ENCODE data around the gene WASF3.
"Not testable (repeated sequence)": the region's sequence is repeated elsewhere in the genome, so short reads cannot be mapped to it uniquely, and the experiment has no call there.

WASF3 gene

DNA sequence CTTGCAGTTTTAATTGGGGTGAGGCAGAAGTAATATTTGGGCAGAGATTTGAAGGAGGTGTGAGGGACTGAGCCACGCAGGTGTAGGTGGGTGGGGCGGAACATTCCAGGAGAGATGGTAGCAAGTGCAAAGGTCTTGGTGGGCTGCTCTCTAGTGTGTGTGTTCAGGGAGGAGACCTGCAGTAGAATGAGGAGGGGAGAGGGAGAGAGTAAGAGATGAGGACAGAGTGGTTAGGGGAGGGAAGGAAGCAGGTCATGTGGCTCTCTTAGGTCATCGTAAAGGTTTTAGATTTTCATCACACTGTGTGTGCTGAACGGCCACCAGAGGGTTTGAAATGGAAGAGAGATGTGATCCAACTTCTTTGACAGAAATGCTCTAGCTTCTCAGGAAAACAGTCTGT is 33.5 kb downstream of the WASF3 start:
- no peak for DNase-seq

DNA sequence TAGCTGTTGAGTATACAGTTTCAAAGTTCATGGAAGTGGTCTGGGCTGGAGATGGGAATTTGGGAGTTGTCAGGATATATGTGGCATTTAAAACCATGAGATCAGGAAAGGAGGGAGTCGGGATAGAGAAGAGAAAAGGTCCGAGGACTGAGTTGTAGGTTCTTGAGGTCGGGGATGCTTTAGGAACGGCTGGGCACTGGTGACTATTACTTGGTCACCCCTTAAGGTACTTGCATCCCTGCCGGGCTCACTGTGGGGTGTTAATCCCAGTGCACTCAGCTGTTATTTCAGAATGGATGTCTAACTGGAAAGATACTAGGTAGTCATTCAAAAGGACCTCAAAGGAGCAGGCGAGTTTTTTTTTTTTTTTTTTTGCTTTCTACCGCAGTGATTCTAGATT is 34.2 kb downstream of the WASF3 start:
- no peak for DNase-seq

DNA sequence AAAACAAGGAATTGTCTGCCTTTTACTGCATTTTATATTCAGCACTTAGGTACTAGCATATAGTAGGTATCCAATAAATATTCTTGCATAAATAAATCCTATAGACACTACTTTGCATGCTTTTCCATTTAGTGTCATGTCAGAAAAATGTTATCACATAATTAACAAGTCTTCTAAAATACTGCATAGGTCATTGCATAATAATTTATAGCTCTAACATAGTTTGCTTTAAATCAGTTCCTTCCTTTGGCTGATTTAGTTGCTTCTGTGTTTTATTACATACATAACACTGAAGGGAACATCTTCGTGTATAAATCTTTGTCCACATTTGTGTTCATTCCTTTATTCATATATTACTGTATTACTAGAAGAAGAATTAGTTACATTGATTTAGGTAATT is 36.2 kb downstream of the WASF3 start:
- no peak for DNase-seq

DNA sequence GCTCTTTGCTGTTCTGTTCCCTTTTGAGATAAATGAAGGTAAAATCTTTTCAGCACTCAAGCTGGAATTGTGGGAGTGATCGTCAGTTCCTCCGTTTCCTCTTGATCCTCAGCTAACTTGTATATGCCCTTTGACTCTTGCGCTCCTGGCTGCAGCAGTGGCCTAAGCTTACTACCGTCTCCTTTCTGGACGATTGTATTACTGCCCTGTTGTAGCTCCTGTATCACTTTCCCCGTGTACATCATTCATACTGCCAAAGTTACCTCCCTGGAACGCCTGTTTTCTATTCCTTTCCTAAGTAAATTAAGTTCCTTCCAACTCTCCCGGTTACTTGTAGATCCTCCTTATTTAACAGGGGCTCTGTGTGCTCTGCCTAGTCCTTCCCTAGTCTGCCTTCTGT is 36.9 kb downstream of the WASF3 start:
- DNase-seq: no peak

DNA sequence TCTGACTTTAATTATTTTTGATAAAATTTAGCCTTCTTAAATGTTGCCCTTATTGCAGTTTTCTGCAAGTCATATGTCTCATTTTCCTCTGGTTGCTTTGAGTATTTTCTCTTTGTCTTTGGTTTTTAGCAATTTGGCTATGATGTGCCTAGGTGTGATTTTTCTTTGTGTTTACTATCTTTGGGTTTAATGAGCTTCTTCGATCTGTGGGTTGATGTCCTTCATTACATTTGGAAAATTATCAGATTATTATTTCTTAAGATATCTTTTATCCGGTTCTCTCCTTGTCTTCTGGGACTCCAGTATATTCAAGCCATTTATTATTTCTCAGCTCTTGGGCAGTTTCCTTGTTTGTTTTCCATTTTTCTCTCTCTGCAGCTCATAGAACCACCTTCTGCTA is 39.0 kb downstream of the WASF3 start:
- DNase-seq: no peak

DNA sequence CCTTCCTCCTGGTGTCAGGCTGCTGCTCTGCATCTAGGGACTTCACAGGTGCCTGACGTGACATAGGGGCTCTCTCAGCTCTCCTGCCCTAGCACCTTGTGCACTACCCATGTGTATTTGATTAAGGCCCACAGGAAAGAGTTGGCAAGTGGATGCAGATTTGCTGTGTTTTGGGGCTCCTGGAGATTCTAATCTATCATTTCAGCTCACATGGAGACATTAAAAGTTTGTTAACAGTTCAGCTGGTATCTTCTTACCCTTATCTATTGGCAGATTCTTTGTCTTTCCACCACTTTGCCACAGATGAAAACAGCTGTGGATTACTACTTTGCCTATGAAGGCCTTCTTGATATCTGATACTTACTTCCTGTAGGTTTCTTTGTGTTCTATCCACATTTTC is 41.9 kb downstream of the WASF3 start:
- DNase-seq: no peak

DNA sequence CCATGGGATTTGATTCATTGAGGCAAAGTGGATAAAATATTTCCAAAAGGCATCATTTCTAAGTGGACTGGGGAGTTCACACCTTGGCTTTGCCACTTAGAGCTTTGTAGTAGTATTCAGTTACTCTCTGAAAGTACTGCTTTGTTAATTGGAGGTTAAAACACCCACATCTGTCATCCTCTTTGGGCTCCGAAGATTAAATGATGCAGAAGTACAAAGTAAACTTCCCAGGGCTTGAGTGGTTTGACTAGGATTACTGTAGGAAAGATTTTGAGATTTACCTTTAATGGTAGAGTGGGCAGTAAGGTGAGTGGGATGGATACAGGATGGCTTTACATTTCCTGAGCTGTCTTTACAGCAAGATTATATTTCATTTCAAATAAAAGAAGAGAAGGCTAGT is 42.4 kb downstream of the WASF3 start:
- DNase-seq: no peak

DNA sequence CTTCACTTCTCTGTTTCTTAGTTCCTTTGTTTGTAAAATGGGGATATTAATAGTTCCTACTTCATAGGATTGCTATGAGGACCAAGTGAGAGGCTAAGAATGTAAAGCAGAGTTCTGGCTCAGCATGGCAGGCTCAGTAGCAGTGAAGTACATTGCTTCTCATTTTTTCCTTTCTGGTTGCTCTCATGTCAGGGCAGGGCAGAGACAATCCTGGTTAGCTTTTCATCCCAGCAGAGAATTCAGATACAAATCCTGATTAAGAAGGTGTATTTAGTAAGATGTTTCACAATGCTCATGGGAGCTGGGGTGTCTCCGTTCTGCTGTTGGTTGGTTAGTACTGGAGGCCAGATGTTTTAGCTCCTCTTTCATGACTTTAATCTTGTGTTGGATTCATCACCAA is 42.9 kb downstream of the WASF3 start:
- DNase-seq: no peak

DNA sequence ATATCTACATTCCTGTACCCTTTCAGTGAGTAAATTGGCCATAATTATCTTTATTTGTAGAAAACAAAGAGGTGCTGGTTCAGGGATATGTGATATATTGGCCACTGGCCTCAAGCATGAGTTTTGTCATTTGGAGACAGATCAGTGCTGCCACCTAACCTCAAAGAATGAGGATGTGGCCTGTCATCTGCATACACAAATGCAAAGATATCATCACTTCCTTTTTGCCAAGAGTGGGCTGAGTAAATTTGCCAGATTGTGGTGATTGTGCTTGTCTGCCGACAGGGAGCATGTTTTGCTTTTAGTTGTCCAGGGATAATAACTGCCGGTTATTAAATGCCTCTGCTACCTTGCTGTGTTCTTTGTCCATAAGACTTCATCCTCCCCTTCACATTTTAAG is 44.2 kb downstream of the WASF3 start:
- DNase-seq: no peak

DNA sequence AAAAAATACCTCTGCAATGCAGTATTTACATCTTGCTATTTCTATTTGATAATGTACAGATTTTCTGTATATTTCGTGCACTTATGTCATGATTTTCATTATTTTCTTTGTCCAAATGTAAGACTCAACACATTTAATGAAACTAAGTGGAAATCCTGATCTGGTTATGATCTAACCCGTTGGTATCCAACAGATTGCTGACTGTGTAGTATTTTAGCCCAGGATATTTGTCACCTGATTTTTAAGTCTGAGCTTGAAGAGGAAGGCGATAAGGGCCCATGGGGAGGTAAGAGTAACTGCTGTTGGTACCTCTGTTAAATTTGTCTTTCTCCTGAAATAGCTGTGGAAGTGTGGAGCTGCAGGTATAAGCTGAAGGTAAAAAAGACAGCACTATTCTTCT is 45.3 kb downstream of the WASF3 start:
- DNase-seq: no peak

DNA sequence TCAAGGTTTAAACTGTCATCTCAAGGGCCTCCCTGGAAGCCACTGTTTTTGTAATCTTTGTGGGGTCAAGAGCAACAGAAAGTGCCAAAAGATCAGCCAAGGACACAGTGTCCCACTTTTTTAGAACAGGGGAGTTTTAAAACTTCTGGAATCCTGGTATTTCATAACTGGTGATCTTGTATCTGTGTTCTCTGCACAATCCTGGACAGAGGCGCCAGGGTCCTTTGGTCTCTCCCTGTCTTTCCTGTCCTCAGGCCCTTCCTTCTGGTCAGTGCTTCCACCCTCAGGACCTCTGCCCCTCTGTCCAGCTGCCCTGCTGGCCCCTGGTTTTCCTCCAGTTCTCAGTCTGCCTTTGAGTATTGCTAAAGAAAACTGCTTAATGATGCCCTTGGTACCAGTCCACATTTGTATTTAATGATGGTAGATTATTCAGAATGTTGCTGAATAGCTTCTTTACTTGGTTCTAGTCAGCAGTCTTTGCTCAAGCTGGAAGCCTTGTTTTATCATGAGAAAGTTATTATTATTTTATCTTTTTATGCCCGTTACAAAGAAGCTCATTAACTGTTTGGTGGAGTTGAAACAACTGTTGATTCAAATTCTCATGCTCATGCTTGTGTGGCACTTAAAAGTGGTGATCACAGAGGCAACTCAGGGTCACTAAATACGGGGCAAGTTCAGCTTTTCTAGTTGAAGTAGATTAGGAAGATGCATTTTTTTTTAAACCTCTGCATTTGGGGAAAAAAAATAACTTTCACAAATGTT is 47.5 kb downstream of the WASF3 start:
- DNase-seq: no peak

DNA sequence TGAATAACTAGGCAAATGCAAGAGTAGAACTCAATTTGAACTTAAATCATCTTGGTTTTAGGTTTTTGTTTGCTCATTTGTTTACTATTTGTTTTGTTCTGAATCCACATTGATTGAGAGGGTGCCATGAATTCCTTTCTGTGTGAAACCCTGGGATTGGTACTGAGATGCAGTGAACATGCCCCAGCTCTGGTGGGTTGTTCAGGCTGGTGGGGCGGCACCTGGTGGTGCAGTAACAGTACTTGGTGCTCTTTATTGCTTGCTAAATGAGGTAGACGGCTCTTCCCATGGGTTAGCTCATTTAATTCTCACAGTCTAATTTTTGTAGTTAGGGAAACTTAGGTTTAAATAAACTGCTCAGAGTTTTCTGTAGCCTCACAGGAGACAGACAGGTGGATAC is 48.4 kb downstream of the WASF3 start:
- no peak for DNase-seq

DNA sequence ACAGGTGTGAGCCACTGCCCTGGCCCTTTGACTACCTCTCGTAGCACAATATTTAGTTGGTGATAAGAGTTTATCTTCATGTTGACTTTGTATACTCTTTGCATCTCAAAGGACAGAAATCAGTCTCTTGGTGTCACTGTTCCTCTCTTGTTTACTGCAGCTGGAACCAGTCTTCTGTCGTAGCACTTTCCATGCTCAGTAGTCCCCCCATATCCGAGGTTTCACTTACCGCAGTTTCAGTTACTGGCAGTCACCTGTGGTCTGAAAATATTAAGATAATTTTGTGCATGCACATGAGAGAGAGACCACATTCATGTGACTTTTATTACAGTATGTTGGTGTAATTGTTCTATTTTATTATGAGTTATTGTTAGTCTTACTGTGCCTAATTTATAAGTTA is 49.1 kb downstream of the WASF3 start:
- DNase-seq: no peak

DNA sequence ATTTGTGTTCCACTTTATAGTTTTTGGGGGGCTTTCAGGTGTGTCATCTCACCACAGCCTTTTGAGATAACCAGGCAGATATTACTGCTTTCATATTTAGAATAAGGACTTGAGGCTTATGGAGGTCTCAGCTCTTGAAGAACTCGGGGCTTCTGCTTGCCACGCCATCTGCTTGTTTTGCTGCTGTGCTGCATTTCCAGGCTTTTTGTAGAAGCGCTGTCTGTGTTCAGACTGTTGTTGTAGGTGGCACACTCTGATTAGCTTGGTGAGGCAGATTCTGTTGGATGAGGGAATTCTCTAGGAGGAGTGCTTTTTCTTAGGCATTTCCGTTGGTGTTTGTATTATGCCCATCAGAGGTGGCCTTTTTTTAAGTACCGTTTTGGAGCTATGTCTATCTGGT is 57.2 kb downstream of the WASF3 start:
- no peak for DNase-seq

DNA sequence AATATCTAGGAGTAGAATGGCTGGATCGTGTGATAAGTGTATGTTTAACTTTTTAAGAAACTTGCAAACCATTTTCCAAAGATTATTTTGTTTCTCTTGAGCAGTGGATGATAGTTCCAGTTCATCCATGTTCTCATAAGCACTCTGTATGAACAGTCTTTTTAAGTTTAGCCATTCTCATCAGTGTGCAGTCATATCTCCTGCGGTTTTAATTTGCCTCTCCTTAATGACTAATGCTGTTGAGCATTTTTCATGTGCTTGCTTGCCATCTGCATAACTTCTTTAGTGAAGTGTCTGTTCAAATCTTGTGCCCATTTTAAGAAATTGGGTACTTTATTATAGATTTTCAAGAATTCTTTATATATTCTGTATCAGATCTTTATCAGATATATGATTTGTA is 58.6 kb downstream of the WASF3 start:
- DNase-seq: no peak

DNA sequence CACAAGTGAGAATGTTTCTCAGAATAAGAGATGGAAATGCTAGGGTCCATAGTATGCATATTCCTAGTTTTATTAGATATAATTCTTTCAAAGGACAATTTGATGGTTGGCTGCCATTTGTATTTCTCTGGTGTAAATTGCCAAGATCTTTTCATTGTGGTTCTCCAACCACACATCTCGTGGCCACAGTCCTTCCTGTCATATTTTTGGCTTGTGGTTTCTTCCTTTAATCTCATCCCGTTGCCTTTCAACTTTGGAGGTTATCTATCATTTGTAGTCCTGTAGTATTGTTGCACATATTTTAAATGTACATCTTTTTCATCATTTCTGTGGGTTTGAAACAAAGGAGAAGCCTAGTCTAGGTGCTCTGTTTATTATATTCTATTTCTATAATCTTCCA is 61.2 kb downstream of the WASF3 start:
- DNase-seq: no peak

DNA sequence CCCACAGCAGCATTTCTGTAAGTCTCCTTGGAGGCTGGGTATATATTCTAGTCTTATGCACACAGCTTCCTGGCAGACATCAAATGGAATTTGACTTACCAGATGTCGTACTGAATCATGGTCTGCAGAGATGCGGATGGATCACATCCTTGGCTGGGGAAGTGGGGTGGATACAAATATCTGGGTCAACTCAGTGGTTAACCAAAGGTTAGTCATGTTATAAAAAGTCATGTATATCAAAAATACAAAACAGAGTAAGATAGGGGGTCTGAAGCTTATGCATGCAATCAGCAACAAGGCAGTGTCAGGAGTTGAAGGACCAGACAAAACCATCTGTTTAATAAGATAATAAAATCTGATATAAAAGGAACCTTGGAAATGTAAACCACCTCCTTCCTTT is 61.9 kb downstream of the WASF3 start:
- no peak for DNase-seq

DNA sequence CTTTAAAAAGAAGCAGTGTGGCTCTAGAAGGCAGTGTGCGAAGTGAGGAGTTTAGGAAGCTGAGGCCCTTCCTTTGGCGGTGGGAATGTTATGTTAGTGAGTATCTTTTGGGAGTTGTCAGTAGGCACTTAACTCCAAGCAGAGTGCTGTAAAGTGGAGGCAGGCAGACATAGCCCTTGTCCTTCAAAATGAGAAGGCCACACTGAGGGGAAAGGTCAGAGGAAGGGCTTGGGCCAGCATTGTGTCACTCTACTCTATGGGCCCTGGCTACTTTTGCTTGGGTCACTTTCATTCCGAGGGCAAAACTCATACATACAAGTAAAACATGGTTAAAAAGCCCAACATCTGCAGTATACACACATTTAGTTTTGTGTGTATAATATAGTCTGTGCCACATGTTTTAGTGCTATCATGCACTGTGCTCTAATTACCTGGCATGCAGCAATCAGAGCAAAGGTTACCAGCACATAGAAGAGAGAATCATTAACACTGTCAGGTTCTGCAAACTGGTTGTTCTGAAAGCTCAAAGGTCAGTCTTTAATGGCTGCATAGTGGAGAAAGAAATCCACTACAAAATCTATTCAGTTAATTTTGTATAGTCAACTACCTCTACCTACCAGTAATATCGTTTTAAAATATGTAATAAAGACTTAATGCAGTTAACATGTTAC is 64.4 kb downstream of the WASF3 start:
- DNase-seq: no peak

DNA sequence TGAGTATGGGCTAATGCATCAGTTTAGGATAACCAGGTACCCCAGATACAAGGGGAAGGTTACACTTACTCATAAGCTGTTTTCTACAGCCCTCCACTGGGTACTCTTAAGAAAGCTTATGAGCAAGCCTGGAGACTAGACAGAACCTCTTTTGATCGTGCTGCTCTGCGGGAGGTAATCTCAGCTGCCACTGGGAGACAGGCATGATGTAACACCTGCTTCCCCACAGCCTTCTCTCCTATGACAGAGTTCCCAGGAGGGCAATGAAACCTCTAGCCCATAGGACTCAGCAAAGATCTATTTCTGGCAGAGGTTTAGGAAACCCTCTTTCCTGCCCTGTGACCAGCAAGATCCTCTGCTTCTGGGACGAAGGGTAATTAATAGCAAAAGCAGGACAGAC is 65.6 kb downstream of the WASF3 start:
- DNase-seq: no peak

DNA sequence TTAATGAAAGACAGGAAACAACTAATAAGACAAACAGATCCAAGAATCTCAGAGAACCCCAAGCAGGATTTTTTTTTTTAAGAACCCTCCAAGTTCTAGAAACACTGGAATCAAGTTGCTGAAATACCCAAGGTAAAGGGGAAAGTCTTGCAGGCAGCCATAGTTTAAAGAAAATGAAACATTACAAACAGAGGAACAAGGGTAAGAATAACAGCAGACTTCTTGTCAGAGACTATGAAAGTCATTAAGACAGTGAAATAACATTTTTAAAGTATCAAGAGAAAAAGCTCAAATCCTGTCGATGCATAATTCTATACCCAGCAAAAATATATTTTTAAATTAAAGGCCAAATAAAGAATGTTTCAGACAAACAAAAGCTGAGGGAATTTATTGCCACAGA is 67.1 kb downstream of the WASF3 start:
- DNase-seq: no peak

DNA sequence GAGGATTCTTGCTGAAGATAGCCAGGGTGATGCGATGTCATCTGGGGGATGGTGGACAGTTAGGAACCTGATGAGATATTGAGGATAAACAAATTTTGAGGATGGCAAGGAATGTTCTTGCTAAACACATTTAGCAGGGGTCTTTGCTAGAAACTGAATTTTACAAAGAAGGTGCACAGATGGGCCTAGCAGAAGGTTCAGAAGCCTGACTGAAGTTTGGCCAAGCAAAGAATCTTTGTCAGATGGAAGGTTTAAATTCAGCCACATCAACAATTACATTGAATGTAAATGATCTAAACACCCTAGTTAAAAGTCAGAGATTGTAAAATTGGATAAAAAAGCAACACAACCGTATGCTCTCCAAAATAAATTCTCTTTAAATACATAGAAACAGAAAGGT is 68.8 kb downstream of the WASF3 start:
- no peak for DNase-seq

DNA sequence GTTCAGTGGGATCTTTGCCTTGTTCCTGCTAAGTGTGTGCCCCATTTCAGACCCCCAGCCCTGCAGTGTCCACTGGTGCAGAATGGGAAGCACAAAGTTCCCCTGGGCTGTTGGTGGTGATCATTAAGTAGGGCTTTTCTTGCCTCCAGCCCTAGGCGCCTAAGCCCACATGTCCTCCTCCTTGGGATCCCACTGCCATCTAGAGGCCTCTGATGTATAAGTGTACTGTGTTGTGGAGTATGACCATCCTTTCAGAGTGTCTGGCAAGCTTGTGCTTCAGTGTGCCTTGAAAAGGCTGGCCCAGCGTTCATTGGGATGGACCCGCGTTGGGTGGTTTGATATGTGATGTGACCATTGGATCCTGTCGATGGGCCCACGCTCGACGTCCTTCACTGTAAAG is 71.2 kb downstream of the WASF3 start:
- DNase-seq: no peak

DNA sequence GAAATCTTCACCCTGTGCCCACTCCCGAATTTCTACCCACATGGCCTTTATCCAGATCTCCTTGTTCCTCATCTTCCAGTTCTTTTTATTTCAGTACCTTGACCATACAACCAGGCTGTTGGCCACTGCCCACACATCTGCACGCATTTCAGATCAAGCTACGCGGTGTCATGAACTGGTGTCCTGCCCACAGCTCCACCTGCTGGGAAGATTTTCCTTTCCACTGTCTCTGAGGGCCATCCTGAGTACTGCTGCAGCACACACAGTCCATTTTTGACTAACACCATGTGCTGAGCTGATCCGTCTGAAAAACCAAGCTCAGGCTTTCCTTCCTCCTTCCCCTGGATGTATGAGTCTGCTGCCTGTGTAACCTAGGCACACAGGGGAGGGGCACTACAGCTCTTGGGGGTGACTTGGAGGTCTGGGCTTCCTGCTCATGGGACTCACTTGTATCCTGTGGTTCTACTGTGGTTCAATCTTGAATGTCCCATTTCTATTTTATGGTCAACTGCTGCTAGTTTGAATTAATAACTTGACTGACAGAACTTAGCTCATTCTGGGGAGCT is 71.9 kb downstream of the WASF3 start:
- no peak for DNase-seq

DNA sequence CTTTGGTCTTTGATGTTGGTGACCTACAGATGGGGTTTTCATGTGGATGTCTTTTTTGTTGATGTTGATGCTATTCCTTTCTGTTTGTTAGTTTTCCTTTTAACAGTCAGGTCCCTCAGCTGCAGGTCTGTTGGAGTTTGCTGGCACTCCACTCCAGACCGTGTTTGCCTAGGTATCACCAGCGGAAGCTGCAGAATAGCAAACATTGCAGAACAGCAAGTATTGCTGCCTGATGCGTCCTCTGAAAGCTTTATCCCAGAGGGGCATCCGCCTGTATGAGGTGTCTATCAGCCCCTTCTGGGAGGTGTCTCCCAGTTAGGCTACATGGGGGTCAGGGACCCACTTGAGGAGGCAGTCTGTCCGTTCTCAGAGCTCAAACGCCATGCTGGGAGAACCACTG is 78.2 kb downstream of the WASF3 start:
- not testable (repeated sequence) for DNase-seq

DNA sequence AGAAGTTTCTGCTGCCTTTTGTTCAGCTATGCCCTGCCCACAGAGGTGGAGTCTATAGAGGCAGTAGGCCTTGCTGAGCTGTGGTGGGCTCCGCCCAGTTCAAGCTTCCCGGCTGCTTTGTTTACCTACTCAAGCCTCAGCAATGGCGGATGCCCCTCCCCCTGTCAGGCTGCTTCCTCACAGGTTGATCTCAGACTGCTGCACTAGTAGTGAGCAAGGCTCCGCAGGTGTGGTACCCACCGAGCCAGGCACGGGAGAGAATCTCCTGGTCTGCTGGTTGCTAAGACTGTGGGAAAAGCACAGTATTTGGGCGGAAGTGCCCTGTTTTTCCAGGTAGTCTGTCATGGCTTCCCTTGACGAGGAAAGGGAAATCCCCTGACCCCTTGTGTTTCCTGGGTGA is 78.6 kb downstream of the WASF3 start:
- DNase-seq: not testable (repeated sequence)

Measured in activated naive CD4-positive, alpha-beta T cell treated with anti-CD3 and anti-CD28 coated beads, Interleukin-2, amount 50 U/mL, for 16 hours (primary cell).